HepG2 (cell line): ENCODE measurements around the gene MAGI1. TPM values are rescaled to one million over a fixed set of nuclear protein-coding genes. Genes with fewer than 3 reads are reported as not detected.

Source experiments
- ATAC-seq: fragments of 200-7000 bp; cut with Tn5 transposase; 3 replicates; pipeline ENCODE4 v1.9.1; 2020; ENCODE audit warnings: mild to moderate bottlenecking, moderate library complexity
- BruUV-seq: library from RNA; stranded (reverse); fragments of 400-500 nt; replicated peaks from 2 replicates; lab custom pipeline; 2021; lab: Mats Ljungman, UMichigan
- CTCF ChIA-PET: fragments of 300-600 bp; formaldehyde crosslinking; extraction: SDS; loops from one replicate; lab custom pipeline; 2021; ENCODE audit warnings: low total read pairs, inconsistent platforms, low intra/inter-chr PET ratio; lab: Yijun Ruan, JAX
- POLR2A ChIA-PET: fragments of 350-600 bp; sonication (Branson Sonifier 250); formaldehyde crosslinking; loops from one replicate; lab custom pipeline; 2020; ENCODE audit warnings: antibody characterized with exemption, inconsistent platforms; lab: Yijun Ruan, JAX
- DNase-seq: peaks from one replicate; pipeline ENCODE4 v3.0.0-alpha.2; 2015; ENCODE audit warnings: low spot score
- FAIRE-seq: peaks from 3 replicates; lab custom pipeline; 2011; peaks lifted over from hg19 to GRCh38; lab: Jason Lieb, UNC
- H2AFZ ChIP-seq: one replicate; pipeline ENCODE4 v1.6.1; 2011; ENCODE audit warnings: low read length, inconsistent platforms
- H3K27ac ChIP-seq: fragments of 300-600 bp; 3 replicates; pipeline ENCODE4 v1.8.0; 2011; ENCODE audit warnings: mixed run types, mild to moderate bottlenecking, mixed read lengths, low read length, inconsistent platforms; ENCODE audit not compliant: insufficient read depth; ENCODE audit errors: extremely low read length
- H3K27me3 ChIP-seq, 2 experiments: fragments of 200-600 bp in 1 of 2; 2 replicates in 1 of 2; 3 replicates in 1 of 2; pipeline versions ENCODE4 v1.6.0 to v1.8.0; 2011; ENCODE audit warnings: low read length in 2 of 2, mild to moderate bottlenecking in 2 of 2, moderate library complexity in 2 of 2, inconsistent platforms in 1 of 2; ENCODE audit not compliant: insufficient read depth in 2 of 2, control insufficient read depth in 1 of 2
- H3K36me3 ChIP-seq, 2 experiments: fragments of 200-600 bp in 1 of 2; replicated peaks in 1 of 2; 2 replicates in 1 of 2; 3 replicates in 1 of 2; pipeline versions ENCODE4 v1.5.1 to v1.8.0; 2011; ENCODE audit warnings: low read length in 2 of 2, inconsistent platforms in 1 of 2; ENCODE audit not compliant: insufficient read depth in 2 of 2, control insufficient read depth in 1 of 2
- H3K4me1 ChIP-seq: 2 replicates; pipeline ENCODE4 v1.5.1; 2012; ENCODE audit warnings: low read length, inconsistent platforms; ENCODE audit not compliant: insufficient read depth
- H3K4me2 ChIP-seq: 2 replicates; pipeline ENCODE4 v1.6.0; 2011; ENCODE audit warnings: low read depth, low read length, inconsistent platforms
- H3K4me3 ChIP-seq, 3 experiments: fragments of 200-600 bp in 1 of 3; sonication (generic), shearing (Covaris generic) in 1 of 3; replicated peaks in 1 of 3; 2 replicates each; pipeline ENCODE4 v1.5.1; 2011 to 2016; ENCODE audit warnings: low read length in 3 of 3, inconsistent platforms in 2 of 3, low read depth in 2 of 3, mild to moderate bottlenecking in 2 of 3, control low read depth in 1 of 3, mixed read lengths in 1 of 3; ENCODE audit not compliant: insufficient read depth in 1 of 3
- H3K79me2 ChIP-seq: one replicate; pipeline ENCODE4 v1.6.1; 2011; ENCODE audit warnings: low read length, inconsistent platforms; ENCODE audit not compliant: insufficient read depth
- H3K9ac ChIP-seq: 2 replicates; pipeline ENCODE4 v1.6.0; 2011; ENCODE audit warnings: mild to moderate bottlenecking, low read depth, low read length, inconsistent platforms; ENCODE audit not compliant: insufficient read depth
- H3K9me3 ChIP-seq: 2 replicates; pipeline ENCODE4 v1.5.1; 2012; ENCODE audit warnings: mild to moderate bottlenecking, low read length
- H4K20me1 ChIP-seq: 2 replicates; pipeline ENCODE4 v1.6.0; 2011; ENCODE audit warnings: inconsistent platforms, mild to moderate bottlenecking, low read length, moderate library complexity; ENCODE audit not compliant: insufficient read depth
- CBX5 ChIP-seq: sonication (generic); formaldehyde crosslinking; IDR thresholded peaks from 2 replicates; pipeline ENCODE4 v1.4.0; 2020; ENCODE audit warnings: missing genetic modification reagents, borderline replicate concordance
- ELF3 ChIP-seq: IDR thresholded peaks from 2 replicates; pipeline ENCODE4 v1.6.1; 2016; ENCODE audit warnings: missing genetic modification reagents, missing compliant biosample characterization
- EP300 ChIP-seq, 3 experiments: sonication (generic) in 1 of 3; formaldehyde crosslinking in 1 of 3; IDR thresholded peaks; 2 replicates each; pipeline versions ENCODE4 v1.5.1 to v1.6.1; 2011 to 2020; ENCODE audit warnings: low read depth in 2 of 3, low read length in 2 of 3, borderline replicate concordance in 1 of 3, improper control_type of control experiment in 1 of 3, mild to moderate bottlenecking in 1 of 3, missing genetic modification reagents in 1 of 3, moderate library complexity in 1 of 3
- LCORL ChIP-seq, 2 experiments: fragments of 450-650 bp in 1 of 2; sonication (generic) in 1 of 2; formaldehyde crosslinking in 1 of 2; IDR thresholded peaks; 2 replicates each; pipeline versions ENCODE4 v1.5.0 to v1.6.1; 2017 to 2020; ENCODE audit warnings: antibody characterized with exemption in 1 of 2, missing genetic modification reagents in 1 of 2
- POLR2AphosphoS2 ChIP-seq: IDR thresholded peaks from 2 replicates; pipeline ENCODE4 v1.6.1; 2011; ENCODE audit warnings: low read depth, low read length, improper control_type of control experiment
- RXRA ChIP-seq: sonication (generic); formaldehyde crosslinking; IDR thresholded peaks from 2 replicates; pipeline ENCODE4 v1.5.1; 2020; ENCODE audit warnings: missing genetic modification reagents
- SAP130 ChIP-seq: IDR thresholded peaks from 2 replicates; pipeline ENCODE4 v1.6.1; 2016; ENCODE audit warnings: low read depth
- SP1 ChIP-seq, 2 experiments: fragments of 450-650 bp in 1 of 2; sonication (generic) in 1 of 2; formaldehyde crosslinking in 1 of 2; IDR thresholded peaks; 2 replicates each; pipeline versions ENCODE4 v1.4.0 to v1.6.1; 2016 to 2020; ENCODE audit warnings: missing genetic modification reagents in 1 of 2
- TARDBP ChIP-seq: sonication (generic); formaldehyde crosslinking; IDR thresholded peaks from 2 replicates; pipeline ENCODE4 v1.8.0; 2022; ENCODE audit warnings: mild to moderate bottlenecking, missing genetic modification reagents
- TEAD3 ChIP-seq: optimal IDR thresholded peaks from 2 replicates; pipeline ENCODE3; 2016; ENCODE audit warnings: borderline replicate concordance
- ZNF432 ChIP-seq: sonication (generic); formaldehyde crosslinking; IDR thresholded peaks from 2 replicates; pipeline ENCODE4 v1.5.0; 2020; ENCODE audit warnings: missing genetic modification reagents, mild to moderate bottlenecking, borderline replicate concordance
- ZNF7 ChIP-seq: IDR thresholded peaks from 2 replicates; pipeline ENCODE4 v1.6.1; 2016; ENCODE audit warnings: missing biosample characterization, missing genetic modification reagents
- ZNF703 ChIP-seq: sonication (generic); formaldehyde crosslinking; IDR thresholded peaks from 2 replicates; pipeline ENCODE4 v1.5.1; 2020; ENCODE audit warnings: missing genetic modification reagents, mild to moderate bottlenecking, moderate library complexity, borderline replicate concordance
- WGBS: methylation state at CpG from one replicate; pipeline ENCODE4 v1.1.6; 2017; ENCODE audit warnings: low lambda C conversion rate; 5-methylcytosine and 5-hydroxymethylcytosine counted together
- in situ Hi-C: cut with HindIII; loops from 2 replicates; pipeline ENCODE4 v1.10.0; 2017; ENCODE audit warnings: low pct_unique_long_range_greater_than_20kb; ENCODE audit not compliant: extremely low pct_ligation_motif_present
- intact Hi-C: fragments of 100-400 bp; cut with micrococcal nuclease; formaldehyde crosslinking; loops from one replicate; pipeline ENCODE4 v1.10.0; 2022; ENCODE audit not compliant: unreplicated experiment
- polyA plus RNA-seq, 8 experiments: library from polyadenylated mRNA; depleted of rRNA in 3 of 8; stranded (reverse) in 7 of 8; unstranded in 1 of 8; fragments of >200 nt; fragmentation: Illumina TruSeq in 4 of 8; extraction: Trizol in 4 of 8; gene quantifications; 2 replicates each; pipeline versions ENCODE4 v1.2.1 to v1.2.3, GENCODE V29; 2011 to 2016; ENCODE audit warnings: low read depth in 4 of 8, missing spikeins in 1 of 8, mixed read lengths in 1 of 8; ENCODE audit not compliant: insufficient read depth in 1 of 8
- total RNA-seq, 5 experiments: library from RNA; depleted of rRNA; stranded (reverse); fragments of >200 nt; fragmentation: Illumina TruSeq; extraction: Trizol; gene quantifications; 2 replicates each; pipeline ENCODE4 v1.2.3, GENCODE V29; 2016; ENCODE audit warnings: low read depth in 1 of 5
- TF ChIP-seq, protein P1 (sequence below): sonication (generic); formaldehyde crosslinking; IDR thresholded peaks from 2 replicates; pipeline ENCODE4 v1.9.0; 2022; ENCODE audit warnings: low read depth, missing genetic modification reagents
- TF ChIP-seq, protein P2 (sequence below): sonication (generic); formaldehyde crosslinking; conservative IDR thresholded peaks from 2 replicates; pipeline ENCODE4 v1.8.0; 2022; ENCODE audit warnings: mild to moderate bottlenecking, moderate library complexity, missing genetic modification reagents
- TF ChIP-seq, protein P3 (sequence below): IDR thresholded peaks from 2 replicates; pipeline ENCODE4 v1.6.1; 2016; ENCODE audit warnings: low read depth, borderline replicate concordance
- TF ChIP-seq, protein P4 (sequence below): sonication (generic); formaldehyde crosslinking; IDR thresholded peaks from 2 replicates; pipeline ENCODE4 v1.4.0; 2020; ENCODE audit warnings: missing genetic modification reagents

The MAGI1 gene
- total and polyA plus RNA-seq, 2 of the 13 experiments (the other 11 are each of a cell fraction or from before 2014, with no cell fraction given): 22.2 to 26.0 TPM

DNA sequence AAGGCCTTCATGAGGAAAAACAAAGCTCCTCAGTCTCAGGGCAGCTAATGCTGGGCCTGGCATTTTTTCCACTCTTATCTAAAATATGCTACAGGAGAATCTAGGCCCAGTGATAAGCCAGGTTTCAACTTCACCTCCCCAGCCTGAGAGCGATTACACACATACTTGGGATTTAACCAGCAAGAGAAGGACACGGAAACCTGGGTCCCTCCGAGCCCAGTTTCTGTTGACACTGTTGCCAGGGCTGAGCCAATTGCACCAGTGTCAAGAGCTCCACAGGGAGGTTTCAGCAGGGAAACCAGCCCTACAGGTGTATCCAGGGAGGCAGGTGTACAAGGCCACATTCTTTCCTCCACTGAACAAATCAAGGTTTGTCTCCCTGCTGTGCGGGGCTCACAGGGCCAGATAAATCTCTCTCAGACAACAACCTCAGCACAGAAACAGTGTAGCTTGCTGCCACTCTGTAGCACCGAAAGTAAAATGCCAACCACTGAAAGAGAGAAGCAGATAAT lies 85.4 kb downstream of the MAGI1 start:
- Histone ChIP-seq H4K20me1 (no peaks in the 10 kb centered on the region), H3K36me3 (no peaks in the 10 kb centered on the region), H3K79me2 (peaks cover 77% of the 10 kb centered on the region), H3K9ac (peak overlapping the region; percentile 66), H3K4me1 (peaks cover 97% of the 10 kb centered on the region), H3K27me3 (no peaks in the 10 kb centered on the region), H3K4me2 (peak overlapping the region; percentile 84), H2AFZ (no peak overlapping the region), H3K4me3 (peak overlapping the region; percentile 1 to 59 (median 45); a peak in 4 of 6 replicates), H3K27ac (peak overlapping the region; percentile 78), H3K9me3 (no peaks in the 10 kb centered on the region)
- FAIRE-seq: peak; percentile 46
- no TSS peak for BruUV-seq
- peak; percentile 84 for DNase-seq
- in situ Hi-C loops (no loop called here), intact Hi-C loops (loop anchor here (2.0 to 5.0 kb wide), 3 partner anchors 41 to 87 kb away; partner anchors contain the start of gene MAGI1)
- peak; percentile 62 for ATAC-seq
- POLR2A ChIA-PET: interaction anchor here (0.8 to 2.1 kb wide), 7 partner anchors 8 to 267 kb away, joined by 3 to 7 read pairs (median 3); partner anchors contain the start of gene MAGI1
- CTCF ChIA-PET: no interaction called here
- 3% methylated on average over 3 of the region's 5 CpGs for WGBS
- TF ChIP-seq RXRA (CRISPR knock-in tag) (0 out of 2 replicates have a peak, but pooled peaks have one; percentile 36), ZNF432 (CRISPR knock-in tag) (no peak), ELF3 (CRISPR knock-in tag) (peak; percentile 51; the same call in 1 of the 2 replicates), LCORL (IDR thresholded peaks at IDR 0.05) (no peak), LCORL (CRISPR knock-in tag; IDR thresholded peaks at IDR 0.05) (0 out of 2 replicates have a peak, but pooled peaks have one; percentile 39), CBX5 (CRISPR knock-in tag) (peak; percentile 32; the same call in 1 of the 2 replicates), ZNF703 (CRISPR knock-in tag) (no peak), ZNF7 (CRISPR knock-in tag) (0 out of 2 replicates have a peak, but pooled peaks have one; percentile 38), SAP130 (CRISPR knock-in tag) (peak; percentile 53), TEAD3 (peak; percentile 65), EP300 (IDR thresholded peaks at IDR 0.05; ENCODE audit: low read depth in 2 of 2, low read length in 2 of 2) (no peak), EP300 (CRISPR knock-in tag; IDR thresholded peaks at IDR 0.05; ENCODE audit: borderline replicate concordance) (0 out of 2 replicates have a peak, but pooled peaks have one; percentile 10), POLR2AphosphoS2 (no peak), TARDBP (CRISPR knock-in tag) (no peak), SP1 (IDR thresholded peaks at IDR 0.05) (no peak), SP1 (CRISPR knock-in tag; IDR thresholded peaks at IDR 0.05) (0 out of 2 replicates have a peak, but pooled peaks have one; percentile 21)
- TF ChIP-seq, protein P1, sequence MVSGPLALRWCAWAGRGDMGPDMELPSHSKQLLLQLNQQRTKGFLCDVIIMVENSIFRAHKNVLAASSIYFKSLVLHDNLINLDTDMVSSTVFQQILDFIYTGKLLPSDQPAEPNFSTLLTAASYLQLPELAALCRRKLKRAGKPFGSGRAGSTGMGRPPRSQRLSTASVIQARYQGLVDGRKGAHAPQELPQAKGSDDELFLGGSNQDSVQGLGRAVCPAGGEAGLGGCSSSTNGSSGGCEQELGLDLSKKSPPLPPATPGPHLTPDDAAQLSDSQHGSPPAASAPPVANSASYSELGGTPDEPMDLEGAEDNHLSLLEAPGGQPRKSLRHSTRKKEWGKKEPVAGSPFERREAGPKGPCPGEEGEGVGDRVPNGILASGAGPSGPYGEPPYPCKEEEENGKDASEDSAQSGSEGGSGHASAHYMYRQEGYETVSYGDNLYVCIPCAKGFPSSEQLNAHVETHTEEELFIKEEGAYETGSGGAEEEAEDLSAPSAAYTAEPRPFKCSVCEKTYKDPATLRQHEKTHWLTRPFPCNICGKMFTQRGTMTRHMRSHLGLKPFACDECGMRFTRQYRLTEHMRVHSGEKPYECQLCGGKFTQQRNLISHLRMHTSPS (CRISPR knock-in tag): peak; percentile 67
- TF ChIP-seq, protein P2, sequence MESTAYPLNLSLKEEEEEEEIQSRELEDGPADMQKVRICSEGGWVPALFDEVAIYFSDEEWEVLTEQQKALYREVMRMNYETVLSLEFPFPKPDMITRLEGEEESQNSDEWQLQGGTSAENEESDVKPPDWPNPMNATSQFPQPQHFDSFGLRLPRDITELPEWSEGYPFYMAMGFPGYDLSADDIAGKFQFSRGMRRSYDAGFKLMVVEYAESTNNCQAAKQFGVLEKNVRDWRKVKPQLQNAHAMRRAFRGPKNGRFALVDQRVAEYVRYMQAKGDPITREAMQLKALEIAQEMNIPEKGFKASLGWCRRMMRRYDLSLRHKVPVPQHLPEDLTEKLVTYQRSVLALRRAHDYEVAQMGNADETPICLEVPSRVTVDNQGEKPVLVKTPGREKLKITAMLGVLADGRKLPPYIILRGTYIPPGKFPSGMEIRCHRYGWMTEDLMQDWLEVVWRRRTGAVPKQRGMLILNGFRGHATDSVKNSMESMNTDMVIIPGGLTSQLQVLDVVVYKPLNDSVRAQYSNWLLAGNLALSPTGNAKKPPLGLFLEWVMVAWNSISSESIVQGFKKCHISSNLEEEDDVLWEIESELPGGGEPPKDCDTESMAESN: no peak
- TF ChIP-seq, protein P3, sequence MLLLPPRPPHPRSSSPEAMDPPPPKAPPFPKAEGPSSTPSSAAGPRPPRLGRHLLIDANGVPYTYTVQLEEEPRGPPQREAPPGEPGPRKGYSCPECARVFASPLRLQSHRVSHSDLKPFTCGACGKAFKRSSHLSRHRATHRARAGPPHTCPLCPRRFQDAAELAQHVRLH (CRISPR knock-in tag): peak; percentile 19; the same call in 1 of the 2 replicates
- TF ChIP-seq, protein P4, sequence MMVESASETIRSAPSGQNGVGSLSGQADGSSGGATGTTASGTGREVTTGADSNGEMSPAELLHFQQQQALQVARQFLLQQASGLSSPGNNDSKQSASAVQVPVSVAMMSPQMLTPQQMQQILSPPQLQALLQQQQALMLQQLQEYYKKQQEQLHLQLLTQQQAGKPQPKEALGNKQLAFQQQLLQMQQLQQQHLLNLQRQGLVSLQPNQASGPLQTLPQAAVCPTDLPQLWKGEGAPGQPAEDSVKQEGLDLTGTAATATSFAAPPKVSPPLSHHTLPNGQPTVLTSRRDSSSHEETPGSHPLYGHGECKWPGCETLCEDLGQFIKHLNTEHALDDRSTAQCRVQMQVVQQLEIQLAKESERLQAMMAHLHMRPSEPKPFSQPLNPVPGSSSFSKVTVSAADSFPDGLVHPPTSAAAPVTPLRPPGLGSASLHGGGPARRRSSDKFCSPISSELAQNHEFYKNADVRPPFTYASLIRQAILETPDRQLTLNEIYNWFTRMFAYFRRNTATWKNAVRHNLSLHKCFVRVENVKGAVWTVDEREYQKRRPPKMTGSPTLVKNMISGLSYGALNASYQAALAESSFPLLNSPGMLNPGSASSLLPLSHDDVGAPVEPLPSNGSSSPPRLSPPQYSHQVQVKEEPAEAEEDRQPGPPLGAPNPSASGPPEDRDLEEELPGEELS (CRISPR knock-in tag): peak; percentile 46; the same call in 1 of the 2 replicates
